GM21619 (cell line): Measurements from ENCODE around the gene HLA-DMB.

Source experiments
- ATAC-seq: cut with Tn5 transposase; IDR thresholded peaks from one replicate; pipeline ENCODE4 v1.9.1; 2021; ENCODE audit not compliant: unreplicated experiment

Gene HLA-DMB

DNA sequence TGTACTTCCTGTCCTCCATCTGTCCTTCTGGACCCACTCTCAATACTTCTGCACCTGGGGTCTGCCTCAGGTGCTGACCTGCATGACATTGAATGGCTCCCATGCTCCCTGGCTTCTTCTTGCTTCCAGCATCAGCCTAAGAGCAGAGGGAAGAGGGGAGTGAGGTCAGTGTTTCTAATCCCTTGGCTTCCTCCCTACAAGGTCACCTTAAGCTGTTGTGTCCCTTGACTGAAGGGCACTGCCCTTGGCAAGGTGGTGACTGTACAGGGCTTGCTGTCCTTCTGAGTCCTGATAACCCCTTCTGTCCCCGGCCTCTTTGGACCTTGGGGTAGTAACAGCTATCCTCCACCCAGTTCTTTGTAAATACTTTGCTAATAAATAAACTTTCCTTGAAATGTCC is 9.6 kb downstream of the HLA-DMB start:
- ATAC-seq: no peak

DNA sequence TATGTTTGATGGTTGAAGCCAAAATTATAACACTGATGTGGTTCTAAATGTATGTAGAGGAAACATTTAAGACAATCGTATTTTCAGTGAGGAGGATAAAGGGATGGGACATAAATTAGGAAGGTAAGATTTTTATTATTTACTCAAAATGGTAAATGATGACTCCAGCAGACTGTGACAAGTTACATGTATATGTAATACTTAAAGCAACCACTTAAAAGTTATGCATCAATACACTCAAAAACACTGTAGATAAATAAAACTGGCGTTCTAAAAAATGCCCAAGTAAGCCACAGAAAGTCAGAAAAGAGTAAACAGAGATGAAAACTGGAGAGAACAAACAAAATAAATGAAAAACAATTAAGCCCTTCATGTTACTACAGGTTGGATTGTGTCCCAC is 18.7 kb downstream of the HLA-DMB start:
- ATAC-seq: no peak

DNA sequence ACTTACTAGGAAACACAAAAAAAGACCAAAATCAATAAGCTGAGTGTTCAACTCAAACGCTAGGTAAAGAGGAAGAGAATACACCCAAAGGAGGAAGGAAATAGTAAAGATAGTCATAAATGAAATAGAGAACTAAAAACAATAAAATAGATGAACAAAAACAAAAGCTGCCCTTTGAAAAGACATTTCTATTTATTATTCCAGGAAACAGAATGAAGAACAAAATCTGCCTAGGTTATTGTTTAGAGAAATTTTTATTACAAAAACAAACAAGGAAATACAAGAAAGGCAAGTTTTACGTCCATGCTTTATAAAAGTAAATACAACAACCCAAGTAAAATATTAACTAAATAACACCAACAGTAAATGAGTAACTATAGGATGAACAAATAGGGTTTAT is 20.1 kb downstream of the HLA-DMB start:
- no peak for ATAC-seq

DNA sequence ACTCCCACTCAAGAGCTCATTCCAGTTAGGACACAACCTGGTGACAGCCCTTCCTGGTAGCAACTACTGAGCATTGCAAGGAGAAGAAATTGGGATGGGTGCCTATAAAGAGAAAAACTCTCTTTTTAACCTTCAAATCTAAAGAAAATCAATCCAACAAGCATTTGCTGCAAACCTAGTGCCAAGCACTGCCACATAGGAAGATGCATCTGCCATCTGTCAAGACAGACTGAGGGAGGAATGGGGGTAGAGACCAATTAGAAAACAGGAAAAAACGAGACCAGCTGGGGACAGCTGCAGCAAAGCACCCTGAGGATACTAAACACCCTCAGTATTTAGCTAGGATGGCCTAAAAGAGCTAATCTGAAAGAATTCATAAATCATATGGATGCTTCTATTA is 27.9 kb downstream of the HLA-DMB start:
- no peak for ATAC-seq

DNA sequence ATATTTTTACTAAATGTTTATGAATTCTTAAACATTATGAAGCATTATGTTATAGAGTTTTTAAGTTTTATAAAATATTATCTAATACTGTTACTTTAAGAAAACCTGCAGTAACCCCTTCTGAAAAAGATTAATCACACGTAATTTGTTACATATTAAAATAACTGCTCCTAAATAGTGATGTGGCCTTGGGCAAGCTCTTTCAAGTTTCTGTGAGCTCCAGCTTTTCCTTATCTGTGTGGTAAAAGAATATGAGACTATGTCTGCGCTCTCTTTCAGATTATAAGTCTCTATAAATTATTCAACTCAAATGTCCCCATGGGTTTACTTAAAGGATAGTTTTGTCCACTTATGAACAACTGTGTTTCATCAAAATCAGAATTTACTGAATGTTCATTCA is 31.9 kb downstream of the HLA-DMB start:
- ATAC-seq: no peak

DNA sequence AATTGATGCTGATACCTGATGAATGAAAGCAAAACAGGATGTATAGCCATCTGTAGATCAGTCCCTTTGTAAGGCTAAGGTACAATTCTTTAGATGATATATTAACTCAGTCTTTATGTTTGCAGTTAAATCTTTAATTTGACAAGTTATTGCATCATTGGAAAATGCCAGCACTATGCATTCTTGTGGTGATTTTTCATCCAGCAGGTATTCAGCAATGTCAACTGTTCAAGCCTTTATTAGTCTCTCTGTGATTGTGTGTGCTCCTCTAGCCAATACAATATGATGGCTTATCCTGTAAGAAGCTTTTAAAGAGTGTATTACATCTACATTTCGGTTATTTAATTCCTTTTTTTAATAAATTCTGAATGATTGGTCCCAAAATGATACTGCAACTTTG is 34.3 kb downstream of the HLA-DMB start:
- ATAC-seq: no peak

DNA sequence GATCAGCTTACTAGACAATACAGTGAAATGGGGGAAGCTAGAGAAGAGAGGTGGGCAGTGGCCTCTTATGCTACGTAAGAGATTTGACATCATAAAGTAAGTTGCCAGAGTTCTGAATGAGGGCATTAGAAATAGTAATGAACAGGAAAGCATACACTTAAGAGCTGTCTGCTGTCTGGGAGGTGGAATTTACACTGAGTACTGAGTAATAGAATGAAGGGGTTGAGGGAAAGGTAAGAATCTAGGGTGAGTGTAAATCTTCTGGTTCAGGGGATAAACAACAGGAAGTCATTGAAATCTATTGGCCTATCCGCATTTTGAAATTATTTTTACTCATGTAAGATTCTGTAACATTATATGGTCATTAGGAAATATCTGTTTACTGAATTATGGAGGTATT is 35.8 kb downstream of the HLA-DMB start:
- no peak for ATAC-seq

DNA sequence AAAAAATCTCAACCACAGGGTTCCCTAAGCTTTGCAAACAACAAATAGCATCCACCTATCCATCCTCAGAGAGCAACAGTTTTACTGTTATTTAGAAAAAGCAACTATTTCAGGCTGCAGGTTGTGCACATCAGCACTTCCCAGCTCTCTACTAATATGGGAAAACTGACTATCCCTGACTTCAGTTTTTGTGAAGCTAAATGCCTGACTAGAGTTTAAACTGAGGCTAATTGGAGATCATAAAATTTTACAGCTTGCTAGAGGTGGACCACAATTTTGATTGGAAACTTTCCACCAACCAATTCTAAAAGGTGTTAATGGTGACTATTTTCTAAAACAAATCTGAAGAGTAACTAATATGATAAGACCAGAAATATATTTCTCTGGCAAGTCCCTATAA is 36.9 kb downstream of the HLA-DMB start:
- ATAC-seq: no peak

DNA sequence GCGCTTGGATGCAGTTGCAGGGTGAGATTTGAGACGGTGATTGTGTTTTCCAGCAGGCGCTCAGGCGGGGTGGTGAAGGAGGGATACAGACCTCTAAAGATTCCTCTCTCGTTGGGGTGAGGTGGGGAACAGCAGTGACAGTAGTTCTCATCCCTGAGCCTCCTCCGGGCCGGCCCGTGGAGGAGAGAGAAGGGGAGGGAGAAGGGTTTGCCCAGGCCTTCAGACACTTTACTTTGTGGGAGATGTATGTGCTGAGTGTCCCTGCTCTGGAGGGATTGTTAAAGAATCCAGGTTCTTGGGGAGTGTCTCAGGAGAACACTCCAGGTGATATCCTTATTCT is 45.9 kb downstream of the HLA-DMB start:
- no peak for ATAC-seq

DNA sequence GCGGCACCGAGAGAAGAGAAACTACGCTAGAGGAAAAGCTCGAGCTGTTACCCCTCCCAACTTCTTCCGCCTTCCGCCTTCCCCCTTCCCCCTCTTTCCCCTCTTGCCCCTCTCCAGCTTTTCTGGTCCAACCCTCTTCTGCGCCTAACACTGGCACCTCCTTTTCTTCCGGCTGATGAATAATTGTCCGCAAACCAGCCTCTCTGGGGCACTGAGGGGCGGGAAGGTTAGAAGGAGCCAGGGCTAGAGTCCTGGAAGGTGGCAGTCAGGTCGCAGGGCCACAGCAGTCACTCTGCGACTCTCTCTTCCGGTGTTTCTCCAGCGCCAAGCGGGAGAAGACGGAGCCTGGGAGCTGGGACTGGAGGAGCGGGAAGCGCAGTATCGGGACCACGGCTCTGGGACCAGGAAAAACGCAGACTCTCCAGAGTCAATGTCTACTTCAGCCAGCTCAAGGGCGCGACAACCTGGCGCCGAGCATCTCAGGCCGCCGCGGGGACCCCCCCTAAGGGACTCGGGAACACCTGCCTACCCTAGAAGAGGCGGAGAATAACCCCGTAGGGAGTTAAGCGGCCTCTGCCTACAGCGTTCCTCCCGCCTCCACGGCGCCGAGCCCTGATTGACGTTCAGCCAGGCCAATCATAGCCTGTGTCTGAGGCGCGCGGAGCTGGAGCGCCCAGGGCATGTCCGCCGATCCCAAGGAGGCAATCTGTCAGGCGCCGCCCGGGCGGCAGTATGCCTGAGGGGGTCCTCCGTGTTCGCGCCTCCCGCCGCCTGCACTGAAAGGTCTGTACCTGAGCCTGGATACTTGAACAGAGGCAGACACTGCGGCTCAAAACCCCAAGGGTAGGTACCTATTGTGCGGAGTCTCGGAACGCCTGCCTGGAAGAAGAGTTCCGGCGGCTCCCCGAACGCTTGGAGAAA is 46.5 kb downstream of the HLA-DMB start:
- peak; percentile 97 for ATAC-seq

DNA sequence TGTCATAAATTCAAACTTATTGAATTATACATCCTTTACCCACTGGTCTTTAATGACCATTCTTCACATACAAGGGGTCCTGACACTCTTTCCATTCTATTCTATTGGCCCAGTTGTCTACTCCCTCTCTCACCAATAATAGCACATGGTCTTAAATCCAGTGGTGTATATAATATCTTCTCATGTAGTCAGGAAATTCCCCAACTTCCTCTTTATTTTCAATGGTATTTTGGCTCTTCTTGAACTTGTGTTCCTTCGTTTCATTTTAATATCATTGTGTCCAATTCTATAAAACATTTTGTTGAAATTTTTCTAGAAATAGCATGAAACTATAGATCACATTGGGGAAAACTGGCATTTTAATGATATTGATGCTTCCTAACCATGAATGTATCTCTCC is 50.0 kb downstream of the HLA-DMB start:
- ATAC-seq: no peak

DNA sequence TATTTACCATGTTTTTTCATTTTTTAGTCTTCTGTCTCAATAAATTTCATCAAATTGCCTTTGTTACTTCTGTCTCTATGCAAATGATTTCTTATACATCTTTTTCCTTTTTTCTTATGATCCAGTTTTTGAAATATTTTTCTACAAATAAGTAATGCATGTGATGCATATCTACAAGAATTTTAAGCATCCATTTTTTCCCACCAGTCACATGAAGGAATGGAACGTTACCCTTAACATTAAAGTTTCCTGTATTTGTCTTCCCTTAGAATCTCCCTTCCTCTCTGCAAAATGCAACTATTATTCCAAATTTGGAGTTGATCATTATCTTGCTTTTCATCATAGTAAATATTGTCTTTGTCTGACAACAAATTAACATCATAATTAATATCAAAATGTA is 51.3 kb downstream of the HLA-DMB start:
- no peak for ATAC-seq

DNA sequence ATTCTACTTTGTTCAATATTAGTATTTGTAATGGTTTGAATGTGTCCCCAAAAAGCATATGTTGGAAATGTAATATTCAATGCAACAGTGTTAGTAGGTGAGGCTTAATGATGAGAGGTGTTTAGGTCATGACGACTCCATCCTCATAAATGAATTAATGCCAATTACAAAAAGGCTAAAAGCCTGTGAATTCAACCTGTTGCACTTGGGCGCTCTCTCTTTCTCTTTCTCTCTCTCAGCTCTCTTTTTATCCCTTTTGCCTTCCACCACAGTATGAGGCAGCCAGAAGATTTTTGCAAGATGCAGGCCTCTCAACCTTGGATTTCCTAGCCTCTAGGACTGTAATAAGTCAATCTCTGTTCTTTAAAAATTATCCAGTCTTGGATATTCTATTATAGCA is 52.3 kb downstream of the HLA-DMB start:
- ATAC-seq: no peak

DNA sequence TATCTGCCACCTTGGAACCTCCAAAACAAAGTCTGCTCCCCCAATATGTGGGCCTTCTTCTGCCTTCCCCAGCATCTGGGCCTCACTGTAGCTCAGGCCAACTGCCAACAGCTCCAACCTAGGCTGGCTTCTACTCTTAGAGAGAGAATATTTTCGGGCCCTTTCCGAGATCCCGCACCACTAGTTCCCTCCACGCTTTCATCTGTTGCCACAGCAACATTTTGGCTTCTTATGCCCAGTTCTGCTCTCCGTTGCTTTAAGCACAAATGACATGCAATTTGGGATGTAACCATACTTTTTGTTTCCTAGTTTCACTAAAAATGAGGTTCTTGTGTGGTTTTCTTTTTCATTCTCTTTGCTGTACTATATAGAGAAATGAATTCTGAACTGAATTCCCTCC is 53.2 kb downstream of the HLA-DMB start:
- ATAC-seq: no peak

DNA sequence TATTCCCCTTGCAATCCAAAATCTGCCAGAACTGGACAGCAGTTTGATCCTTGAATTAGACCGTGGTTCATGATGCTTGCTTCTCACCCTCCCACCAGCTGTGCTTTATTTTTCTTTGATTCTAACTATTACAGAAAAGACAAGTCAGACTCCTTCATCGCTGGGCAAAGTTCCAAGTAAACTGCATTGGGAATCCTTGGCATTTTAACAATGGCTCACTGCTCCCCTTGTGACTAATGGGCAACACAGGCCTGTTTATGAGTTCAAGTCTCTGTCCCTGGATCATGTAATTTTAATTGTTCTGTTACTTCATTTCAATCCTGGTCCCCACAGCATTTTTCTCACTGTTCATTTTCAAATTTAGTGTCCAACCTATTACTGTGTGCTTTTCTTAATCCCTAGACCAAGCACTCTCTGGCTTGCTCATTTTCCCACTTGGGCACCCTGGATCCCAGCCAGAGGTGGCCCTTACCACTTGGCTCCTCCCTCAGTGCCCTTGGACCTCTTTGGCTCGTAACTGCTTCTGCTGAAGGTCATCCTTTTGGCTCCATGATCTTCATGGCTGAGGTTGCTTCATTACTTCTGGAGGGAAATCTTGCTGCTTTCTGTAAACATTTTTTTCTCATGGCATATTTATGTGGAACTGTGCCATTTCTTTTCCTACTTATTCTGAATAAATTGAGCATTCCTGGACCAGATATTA is 54.0 kb downstream of the HLA-DMB start:
- ATAC-seq: no peak

DNA sequence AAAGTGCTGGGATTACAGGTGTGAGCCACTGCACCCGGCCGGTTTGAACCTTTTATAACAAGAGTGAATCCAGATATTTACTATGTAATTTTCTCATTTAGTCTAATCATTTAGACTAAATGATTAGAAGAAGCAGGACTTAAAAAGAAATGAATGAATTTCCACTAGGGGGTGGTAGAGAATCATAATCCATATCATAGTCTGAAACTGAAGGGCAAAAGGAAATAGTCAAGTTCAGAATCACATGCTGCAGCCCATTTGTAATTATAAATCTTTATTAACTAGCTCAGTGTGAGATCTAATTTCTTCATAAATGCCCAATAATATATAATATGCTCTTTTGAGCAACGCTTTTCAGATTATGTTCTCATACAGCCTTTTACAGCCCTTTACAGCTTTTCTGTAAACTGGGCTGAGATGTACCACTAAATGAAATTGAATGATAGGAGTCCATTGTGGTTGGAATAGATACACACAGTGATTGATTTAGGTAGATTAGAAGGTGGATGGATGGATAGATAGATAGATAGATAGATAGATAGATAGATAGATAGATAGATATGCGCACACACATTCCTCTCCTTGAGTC is 55.0 kb downstream of the HLA-DMB start:
- ATAC-seq: no peak
